HG02588 (cell line): ENCODE measurements around the gene DPRX.

Experiments used
- ATAC-seq: cut with Tn5 transposase; IDR thresholded peaks from one replicate; pipeline ENCODE4 v1.9.1; 2021; ENCODE audit warnings: mild to moderate bottlenecking, moderate library complexity; ENCODE audit not compliant: unreplicated experiment

Gene DPRX

DNA sequence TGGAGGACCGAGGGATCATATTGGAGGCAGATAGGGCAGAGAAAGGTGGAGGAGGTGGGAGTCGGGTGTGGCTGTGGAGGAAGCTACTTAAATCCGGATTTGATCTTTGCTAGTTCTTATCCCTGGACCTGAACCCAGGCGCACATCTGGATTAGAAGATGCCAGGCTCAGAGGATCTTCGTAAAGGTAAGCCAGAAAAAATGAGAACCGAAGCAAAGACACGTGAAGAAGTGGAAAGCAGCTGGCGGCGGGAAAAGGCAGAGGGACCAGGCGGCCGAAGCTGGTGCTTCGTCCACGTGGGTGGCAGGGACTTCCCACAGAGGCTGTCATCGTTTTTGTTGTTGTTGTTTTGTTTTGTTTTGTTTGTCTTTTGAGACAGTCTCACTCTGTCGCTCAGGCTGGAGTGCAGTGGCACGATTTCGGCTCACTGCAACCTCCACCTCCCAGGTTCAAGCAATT lies at the start of gene DPRX:
DPRX (plus strand) TSS at position 51 of the 459 bp plus-strand sequence; CDS start at position 159, 108 bp downstream.
- ATAC-seq = no peak

DNA sequence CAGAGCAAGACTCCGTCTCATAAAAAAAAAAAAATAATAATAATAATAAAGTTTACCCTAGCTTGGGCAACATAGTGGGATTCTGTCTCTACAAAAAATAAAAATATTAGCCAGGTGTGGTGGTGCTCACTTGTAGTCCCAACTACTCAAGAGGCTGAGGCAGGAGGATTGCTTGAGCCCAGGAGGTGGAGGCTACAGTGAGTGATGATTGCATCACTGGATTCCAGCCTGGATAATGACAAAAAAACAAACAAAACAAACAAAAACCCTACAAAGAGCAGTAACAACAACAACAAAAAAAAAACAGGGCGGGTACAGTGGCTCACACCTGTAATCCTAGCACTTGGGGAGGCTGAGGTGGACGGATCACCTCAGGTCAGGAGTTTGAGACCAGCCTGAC lies 48.6 kb upstream of the DPRX start:
- ATAC-seq = no peak

DNA sequence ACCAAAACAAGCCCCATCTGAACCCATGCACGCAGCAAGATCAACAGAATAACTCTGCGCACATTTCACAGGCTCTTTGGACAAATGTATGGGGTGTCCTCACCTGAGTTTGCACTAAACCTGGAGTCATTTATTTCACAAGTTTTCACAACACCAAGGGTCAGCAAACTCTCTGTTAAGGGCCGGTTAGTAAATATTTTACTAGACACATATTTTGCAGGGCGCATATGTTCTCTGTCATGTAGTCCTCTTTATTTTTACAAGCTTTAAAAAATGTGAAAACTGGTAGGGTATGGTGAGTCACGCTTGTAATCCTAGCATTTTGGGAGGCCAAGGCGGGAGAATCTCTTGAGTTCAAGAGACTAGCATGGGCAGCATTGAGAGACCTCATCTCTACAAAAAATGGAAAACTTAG lies 45.5 kb upstream of the DPRX start:
- no peak for ATAC-seq

DNA sequence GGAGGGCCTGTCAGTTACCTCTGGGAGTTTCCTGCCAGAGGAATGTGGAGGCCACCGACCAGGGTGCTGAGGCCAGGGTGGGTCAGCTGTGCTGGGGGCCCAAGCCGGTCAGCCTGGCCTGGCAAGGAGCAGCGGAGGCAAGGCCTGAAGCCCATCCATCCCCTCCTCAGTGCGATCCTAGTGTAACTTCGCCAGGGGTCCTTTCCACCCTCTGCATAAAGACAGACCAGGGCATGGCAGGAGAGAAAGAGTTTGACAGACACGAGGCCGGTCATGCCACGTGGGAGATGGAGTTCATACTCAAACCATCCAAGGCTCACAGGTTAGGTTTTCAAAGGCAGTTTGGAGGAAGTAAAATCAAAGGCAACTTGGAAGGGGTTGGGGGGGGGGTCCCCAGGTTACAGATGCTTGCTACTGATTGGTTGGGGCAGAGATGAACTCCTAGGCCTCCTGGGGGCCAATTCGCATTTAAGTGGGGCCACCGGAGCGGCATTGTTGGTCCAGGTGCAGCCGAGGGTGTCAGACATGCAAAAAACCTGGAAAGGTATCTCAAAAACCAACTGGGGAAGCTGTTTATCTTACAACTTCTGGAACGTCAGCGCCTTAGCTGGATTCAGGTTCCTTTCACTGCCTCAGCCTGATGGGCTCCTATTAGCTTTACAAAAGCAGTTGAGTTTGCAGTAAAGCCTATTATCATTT lies 36.8 kb upstream of the DPRX start:
- ATAC-seq = no peak

GRCh38 chr19:53595510-53595867 lies 36.3 kb upstream of the DPRX start:
- ATAC-seq = no peak

DNA sequence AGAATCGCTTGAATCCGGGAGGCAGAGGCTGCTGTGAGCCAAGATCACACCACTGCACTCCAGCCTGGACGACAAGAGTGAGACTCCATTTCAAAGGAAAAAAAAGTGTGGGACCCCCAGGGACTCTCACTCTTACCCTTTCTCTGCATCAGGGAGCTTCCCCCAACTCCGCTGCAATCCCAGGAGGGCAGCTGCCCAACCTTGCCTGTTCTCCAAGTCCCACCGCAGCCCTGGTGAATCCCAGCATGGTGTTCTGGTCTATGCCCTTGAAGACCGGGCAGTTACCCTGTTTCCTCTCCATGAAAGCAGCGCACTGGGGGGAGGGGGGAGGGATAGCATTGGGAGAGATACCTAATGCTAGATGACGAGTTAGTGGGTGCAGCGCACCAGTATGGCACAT lies 35.7 kb upstream of the DPRX start:
- no peak for ATAC-seq

DNA sequence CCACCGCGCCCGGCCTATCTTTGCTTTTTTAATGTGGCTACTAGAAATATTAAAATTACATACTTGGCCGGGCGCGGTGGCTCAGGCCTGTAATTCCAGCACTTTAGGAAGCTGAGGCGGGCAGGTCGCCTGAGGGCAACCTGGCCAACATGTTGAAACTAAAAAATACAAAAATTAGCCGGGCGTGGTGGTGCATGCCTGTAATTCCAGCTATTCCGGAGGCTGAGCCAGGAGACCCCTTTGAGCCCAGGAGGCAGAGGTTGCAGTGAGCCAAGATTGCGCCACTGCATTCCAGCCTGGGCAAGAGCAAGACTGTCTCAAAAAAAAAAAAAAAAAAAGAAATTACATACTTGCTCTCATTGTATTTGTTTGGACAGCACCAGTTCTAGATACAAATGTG lies 34.8 kb upstream of the DPRX start:
- no peak for ATAC-seq

GRCh38 chr19:53598361-53598760 lies 33.4 kb upstream of the DPRX start:
- no peak for ATAC-seq

- no peak for ATAC-seq
Measured at GRCh38 chr19:53600217-53600616, 31.6 kb upstream of the DPRX start.

GRCh38 chr19:53606031-53606430 lies 25.8 kb upstream of the DPRX start:
- ATAC-seq = no peak

- ATAC-seq = no peak
Measured at GRCh38 chr19:53608381-53608780, 23.4 kb upstream of the DPRX start.

DNA sequence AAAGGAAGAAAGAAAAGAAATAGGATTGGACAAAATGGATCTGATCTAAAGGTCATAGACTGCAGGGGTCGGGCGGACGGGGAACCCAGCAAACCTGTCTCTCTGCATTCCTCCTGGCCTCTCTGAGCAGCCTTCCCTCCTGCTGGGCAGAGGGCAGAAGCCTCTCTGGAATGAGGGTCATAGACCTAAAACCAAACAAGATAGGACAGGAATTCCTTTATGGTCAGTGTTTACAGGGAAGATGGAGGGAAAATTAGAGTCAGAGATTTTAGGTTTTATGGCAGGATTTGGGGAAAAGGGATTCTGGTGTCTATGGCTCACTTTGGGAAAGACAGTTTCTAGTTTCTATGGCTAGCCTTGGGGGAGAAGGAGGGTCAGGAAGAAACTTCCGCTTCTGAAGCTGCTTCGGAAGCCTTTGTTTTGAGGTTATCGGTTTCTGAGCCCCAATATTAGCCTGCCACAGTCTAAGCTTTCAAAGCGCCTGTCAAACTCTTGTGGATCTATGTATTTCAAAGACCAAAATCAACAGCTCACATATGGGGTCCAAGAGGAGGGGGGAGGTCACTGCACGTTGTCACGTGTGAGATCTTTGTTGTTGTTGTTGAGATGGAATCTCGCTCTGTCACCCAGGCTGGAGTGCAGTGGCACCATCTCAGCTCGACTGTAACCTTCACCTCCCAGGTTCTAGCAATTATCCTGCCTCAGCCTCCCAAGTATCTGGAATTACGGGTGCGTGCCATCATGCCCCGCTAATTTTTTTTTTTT lies 18.9 kb upstream of the DPRX start:
- no peak for ATAC-seq

- no peak for ATAC-seq
Measured at GRCh38 chr19:53621885-53622740, 9.7 kb upstream of the DPRX start.

DNA sequence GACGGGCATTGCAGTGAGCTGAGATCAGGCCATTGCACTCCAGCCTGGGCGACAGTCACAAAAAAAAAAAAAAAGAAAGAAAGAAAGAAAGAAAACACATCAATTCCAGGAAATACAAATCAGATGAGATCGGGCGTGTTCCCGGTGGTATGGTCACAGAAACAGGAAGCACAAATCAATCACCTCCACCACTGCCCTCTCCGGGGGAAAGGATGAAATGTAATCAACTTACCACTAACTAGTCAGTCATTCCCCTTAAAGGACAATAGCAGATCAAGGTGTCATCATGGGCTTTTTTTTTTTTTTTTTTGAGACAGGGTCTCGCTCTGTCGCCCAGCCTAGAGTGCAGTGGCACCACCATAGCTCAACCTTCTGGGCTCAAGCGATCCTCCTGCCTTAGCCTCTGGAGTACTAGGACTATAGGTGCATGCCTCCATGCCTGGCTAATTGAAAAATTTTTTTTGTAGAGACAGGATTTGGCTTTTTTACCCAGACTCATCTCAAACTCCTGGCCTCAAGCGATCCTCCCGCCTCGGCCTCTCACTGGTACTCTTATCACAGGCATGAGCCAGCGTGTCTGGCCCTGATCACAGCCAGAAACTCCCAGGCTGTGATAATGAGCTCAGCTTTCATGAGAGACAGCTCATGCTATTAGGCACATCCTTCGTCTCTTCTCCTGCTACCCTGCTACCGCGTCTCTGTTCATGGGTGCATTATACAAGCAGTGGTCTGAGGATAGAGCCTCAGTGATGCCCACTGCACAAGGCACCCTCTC lies 6.8 kb upstream of the DPRX start:
- no peak for ATAC-seq

DNA sequence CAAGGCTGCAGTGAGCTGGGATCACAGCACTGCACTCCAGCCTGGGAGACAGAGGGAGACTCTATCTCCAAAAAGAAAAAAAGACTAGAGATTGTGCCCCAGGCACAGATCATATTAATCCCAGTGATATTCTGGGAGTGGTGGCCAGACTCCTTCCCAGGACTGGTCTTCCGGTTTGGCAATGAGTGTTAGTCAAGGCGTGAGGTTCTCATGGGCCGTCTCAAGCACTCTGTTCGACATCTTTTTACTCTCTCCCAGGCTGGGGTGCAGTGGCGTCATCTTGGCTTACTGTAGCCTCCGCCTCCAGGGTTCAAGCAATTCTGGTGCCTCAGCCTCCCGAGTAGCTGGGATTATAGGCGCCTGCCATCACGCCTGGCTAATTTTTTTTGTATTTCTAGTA lies 5.3 kb upstream of the DPRX start:
- no peak for ATAC-seq

- ATAC-seq = no peak
Measured at GRCh38 chr19:53626976-53627375, 4.8 kb upstream of the DPRX start.

- no peak for ATAC-seq
Measured at GRCh38 chr19:53634768-53635167, 3.0 kb downstream of the DPRX start.

DNA sequence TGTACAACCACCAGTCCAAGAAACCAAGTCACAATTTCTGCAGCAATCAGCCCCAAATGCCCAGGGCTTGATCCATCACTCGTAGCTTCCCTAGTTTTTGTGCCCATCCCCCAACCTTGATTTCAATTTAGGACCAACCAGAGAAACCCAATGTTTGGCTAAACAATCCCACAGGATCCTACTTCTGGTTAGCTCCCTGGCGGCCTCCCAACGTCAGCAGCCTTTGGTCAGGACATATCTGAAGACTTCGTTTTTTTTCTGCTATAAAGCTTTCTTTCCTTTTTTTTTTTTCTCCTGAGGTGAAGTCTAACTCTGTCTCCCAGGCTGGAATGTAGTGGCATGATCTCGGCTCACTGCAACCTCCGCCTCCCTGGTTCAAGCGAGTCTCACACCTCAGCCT lies 7.7 kb downstream of the DPRX start:
- no peak for ATAC-seq

GRCh38 chr19:53642381-53643099 lies 10.7 kb downstream of the DPRX start:
- ATAC-seq = no peak
